Thyroid gland (tissue), 4 donors: ENCODE data around the gene PUS7L.

ENCODE experiments used
- CTCF ChIP-seq, 6 experiments: fragments of 200-600 bp in 3 of 6; fragments of 450-650 bp in 3 of 6; sonication (generic) in 3 of 6; IDR thresholded peaks; one replicate each; pipeline ENCODE4 v1.5.1; 2016 to 2019; ENCODE audit warnings: antibody characterized with exemption in 6 of 6, mild to moderate bottlenecking in 2 of 6, inconsistent platforms in 1 of 6, moderate library complexity in 1 of 6
- POLR2A ChIP-seq, 2 donors: fragments of 450-650 bp; IDR thresholded peaks; one replicate each; pipeline ENCODE4 v1.6.1; 2017; ENCODE audit warnings: antibody characterized with exemption in 2 of 2, mild to moderate bottlenecking in 2 of 2, moderate library complexity in 1 of 2

- TF ChIP-seq CTCF (IDR thresholded peaks at IDR 0.05): no peak
- TF ChIP-seq POLR2A (IDR thresholded peaks at IDR 0.05): no peak
Observed at GRCh38 chr12:43766291-43766690, 7.7 kb upstream of the PUS7L start.
